ENCODE data around the gene HHATL.

- TF ChIP-seq CTCF (IDR thresholded peaks at IDR 0.05) = no peak
- TF ChIP-seq EP300 (IDR thresholded peaks at IDR 0.05) = no peak
- no peak for TF ChIP-seq POLR2A (IDR thresholded peaks at IDR 0.05)
These were observed 14.6 kb downstream of the HHATL start for GRCh38 chr3:42688016-42688415.

Measured in suprapubic skin (tissue), 3 donors.